Lower lobe of right lung (tissue), 2 donors: ENCODE results near the gene CEP20. TPM values are rescaled to one million over a fixed set of nuclear protein-coding genes. Genes with fewer than 3 reads are reported as not detected.
A peak's percentile ranks its signal among the peaks of the same experiment; 100 is the strongest.
"Not testable (repeated sequence)": the region's sequence is repeated elsewhere in the genome, so short reads cannot be mapped to it uniquely, and the experiment has no call there.

ENCODE experiments used
- ATAC-seq, 2 donors: fragments of 200-7000 bp; cut with Tn5 transposase; one replicate each; pipeline ENCODE4 v1.9.1; 2020 to 2022; ENCODE audit warnings: mild to moderate bottlenecking in 2 of 2, moderate library complexity in 2 of 2
- DNase-seq: peaks from one replicate; pipeline ENCODE4 v3.0.0-alpha.2; 2020
- H3K27ac ChIP-seq: fragments of 200-600 bp; one replicate; pipeline ENCODE4 v1.8.0; 2022
- H3K27me3 ChIP-seq: fragments of 200-600 bp; one replicate; pipeline ENCODE4 v1.8.0; 2022; ENCODE audit warnings: low read depth
- H3K36me3 ChIP-seq: fragments of 200-600 bp; one replicate; pipeline ENCODE4 v1.8.0; 2022; ENCODE audit warnings: mild to moderate bottlenecking
- H3K4me1 ChIP-seq: fragments of 200-600 bp; one replicate; pipeline ENCODE4 v1.8.0; 2022
- H3K4me3 ChIP-seq: fragments of 200-600 bp; one replicate; pipeline ENCODE4 v1.8.0; 2022; ENCODE audit warnings: mild to moderate bottlenecking
- H3K9me3 ChIP-seq: fragments of 200-600 bp; one replicate; pipeline ENCODE4 v1.8.0; 2022
- intact Hi-C: fragments of 100-400 bp; cut with DNase I; formaldehyde crosslinking; loops from one replicate; pipeline ENCODE4 v1.11.0; 2022
- total RNA-seq: library from RNA; stranded (reverse); fragmentation: NEBNext Ultra II Directional; extraction: Animal tissue kit (Norgen Biotek cat#: 25700); gene quantifications from one replicate; pipeline ENCODE4 v1.2.1, GENCODE V29; 2021
- TF ChIP-seq, protein P1 (sequence below): fragments of 200-600 bp; IDR thresholded peaks from one replicate; pipeline ENCODE4 v1.8.0; 2022; ENCODE audit warnings: antibody characterized with exemption, mild to moderate bottlenecking
- donor health status: DM: no; HTN: yes; CAD: no; lungs with severe emphysema.

The CEP20 gene
- total RNA-seq, 1 donor from 2014 or later, result 24.1 TPM

DNA sequence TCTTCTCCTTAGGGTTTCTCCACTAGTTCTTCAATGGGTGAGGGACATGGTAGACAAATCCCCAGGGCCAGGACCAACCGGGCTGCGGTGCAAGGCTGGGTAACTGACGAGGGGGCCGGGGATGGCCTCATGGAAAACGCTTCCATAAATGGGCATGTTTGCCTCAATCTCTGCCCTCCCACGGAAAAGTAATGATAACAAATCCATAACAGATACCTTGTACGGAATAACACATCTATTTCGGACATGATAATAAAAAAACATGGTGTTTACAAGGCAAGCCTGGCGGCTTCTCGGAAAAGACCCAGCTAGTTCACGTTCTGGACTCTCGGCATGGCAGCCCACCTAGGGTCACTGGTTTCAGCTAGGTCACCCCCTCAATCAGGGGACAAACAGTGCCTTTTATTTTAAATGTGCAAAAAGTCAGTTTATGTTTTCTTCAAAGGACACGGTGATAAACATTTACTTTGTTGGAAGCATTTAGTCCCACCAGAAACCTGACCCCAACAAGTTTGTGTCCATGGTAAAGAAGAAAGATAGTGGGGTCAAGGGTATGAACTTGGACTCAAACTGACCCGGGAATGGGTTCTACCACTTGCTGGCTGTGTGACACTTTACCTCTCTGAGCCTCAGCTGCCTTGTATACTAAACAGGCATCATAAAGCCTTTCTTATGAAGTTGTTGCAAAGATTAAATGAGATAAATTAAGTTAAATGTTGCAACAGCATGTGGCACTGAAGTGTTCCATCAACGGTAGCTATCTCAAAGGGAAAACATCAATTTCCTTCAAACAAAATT, 33.3 kb downstream of the CEP20 start:
- TF ChIP-seq, protein P1, sequence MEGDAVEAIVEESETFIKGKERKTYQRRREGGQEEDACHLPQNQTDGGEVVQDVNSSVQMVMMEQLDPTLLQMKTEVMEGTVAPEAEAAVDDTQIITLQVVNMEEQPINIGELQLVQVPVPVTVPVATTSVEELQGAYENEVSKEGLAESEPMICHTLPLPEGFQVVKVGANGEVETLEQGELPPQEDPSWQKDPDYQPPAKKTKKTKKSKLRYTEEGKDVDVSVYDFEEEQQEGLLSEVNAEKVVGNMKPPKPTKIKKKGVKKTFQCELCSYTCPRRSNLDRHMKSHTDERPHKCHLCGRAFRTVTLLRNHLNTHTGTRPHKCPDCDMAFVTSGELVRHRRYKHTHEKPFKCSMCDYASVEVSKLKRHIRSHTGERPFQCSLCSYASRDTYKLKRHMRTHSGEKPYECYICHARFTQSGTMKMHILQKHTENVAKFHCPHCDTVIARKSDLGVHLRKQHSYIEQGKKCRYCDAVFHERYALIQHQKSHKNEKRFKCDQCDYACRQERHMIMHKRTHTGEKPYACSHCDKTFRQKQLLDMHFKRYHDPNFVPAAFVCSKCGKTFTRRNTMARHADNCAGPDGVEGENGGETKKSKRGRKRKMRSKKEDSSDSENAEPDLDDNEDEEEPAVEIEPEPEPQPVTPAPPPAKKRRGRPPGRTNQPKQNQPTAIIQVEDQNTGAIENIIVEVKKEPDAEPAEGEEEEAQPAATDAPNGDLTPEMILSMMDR, result no peak
- Histone ChIP-seq H3K27ac (peak overlapping the region; percentile 8), H3K36me3 (no peaks in the 10 kb centered on the region), H3K9me3 (no peaks in the 10 kb centered on the region), H3K4me1 (peaks cover 15% of the 10 kb centered on the region), H3K27me3 (peaks cover 35% of the 10 kb centered on the region), H3K4me3 (peak overlapping the region; percentile 49)
- ATAC-seq, result no peak
- no peak for DNase-seq
- intact Hi-C loops, result no loop called here

DNA sequence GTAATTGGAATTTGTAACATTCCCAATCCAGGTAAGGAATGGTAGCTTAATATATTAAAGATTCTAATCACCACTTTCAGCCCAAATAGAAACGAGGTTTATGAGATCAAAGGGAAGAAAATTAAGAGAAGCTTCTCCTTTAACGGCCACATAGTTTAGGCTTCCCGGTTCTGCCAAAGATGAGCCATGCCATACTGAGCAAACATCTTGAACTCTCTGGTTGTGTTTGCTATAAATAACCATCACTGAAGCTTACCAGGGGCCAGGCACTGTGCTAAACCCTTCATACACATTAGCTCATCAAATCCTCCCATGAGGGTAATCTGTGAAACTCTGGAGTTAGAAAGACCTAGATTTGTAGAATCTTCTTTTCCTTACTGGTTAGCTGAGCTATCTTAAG, 34.3 kb downstream of the CEP20 start:
- H3K4me1 ChIP-seq, result peaks cover 15% of the 10 kb centered on the region
- no peaks in the 10 kb centered on the region for H3K9me3 ChIP-seq
- no peak for ATAC-seq
- H3K4me3 ChIP-seq, result peak overlapping the region; percentile 0
- TF ChIP-seq, protein P1, result no peak
- intact Hi-C loops, result no loop called here
- H3K36me3 ChIP-seq, result no peaks in the 10 kb centered on the region
- no peak overlapping the region for H3K27ac ChIP-seq
- peaks cover 35% of the 10 kb centered on the region for H3K27me3 ChIP-seq
- no peak for DNase-seq

DNA sequence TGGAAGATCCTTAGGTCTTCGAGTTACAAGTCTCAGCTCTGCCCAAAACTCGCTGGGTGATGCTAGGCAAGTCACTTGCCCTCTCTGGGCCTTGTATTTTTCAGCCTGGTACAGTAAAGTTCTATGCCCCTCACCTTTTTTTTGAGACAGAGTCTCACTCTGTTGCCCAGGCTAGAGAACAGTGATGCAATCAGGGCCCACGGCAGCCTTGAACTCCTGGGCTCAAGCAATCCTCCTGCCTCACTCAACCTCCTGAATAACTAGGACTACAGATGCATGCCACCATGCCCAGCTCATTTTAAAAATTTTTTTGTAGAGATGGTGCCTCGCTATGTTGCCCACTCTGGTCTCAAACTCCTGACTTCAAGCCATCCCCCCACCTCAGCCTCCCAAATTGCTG, 35.4 kb downstream of the CEP20 start:
- ATAC-seq, result no peak
- Histone ChIP-seq H3K4me3 (no peak overlapping the region), H3K36me3 (no peaks in the 10 kb centered on the region), H3K9me3 (no peaks in the 10 kb centered on the region), H3K27ac (no peak overlapping the region), H3K27me3 (peaks cover 29% of the 10 kb centered on the region), H3K4me1 (peaks cover 15% of the 10 kb centered on the region)
- no peak for DNase-seq
- intact Hi-C loops, result no loop called here
- TF ChIP-seq, protein P1, result no peak

DNA sequence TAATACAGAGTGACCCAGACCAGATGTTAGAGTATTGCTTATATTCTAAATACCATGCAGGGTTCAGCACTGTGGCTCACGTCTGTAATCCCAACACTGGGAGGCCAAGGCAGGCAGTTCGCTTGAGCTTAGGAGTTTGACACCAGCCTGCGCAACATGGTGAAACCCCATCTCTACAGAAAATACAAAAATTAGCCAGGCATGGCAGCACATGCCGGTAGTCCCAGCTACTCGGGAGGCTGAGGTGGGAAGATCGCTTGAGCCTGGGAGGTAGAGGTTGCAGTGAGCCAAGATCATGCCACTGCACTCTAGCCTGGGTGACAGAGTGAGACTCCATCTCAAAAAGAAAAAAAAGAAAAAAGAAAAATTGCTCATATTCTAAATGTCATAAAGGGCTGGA, 37.8 kb downstream of the CEP20 start:
- intact Hi-C loops, result not testable (repeated sequence)

DNA sequence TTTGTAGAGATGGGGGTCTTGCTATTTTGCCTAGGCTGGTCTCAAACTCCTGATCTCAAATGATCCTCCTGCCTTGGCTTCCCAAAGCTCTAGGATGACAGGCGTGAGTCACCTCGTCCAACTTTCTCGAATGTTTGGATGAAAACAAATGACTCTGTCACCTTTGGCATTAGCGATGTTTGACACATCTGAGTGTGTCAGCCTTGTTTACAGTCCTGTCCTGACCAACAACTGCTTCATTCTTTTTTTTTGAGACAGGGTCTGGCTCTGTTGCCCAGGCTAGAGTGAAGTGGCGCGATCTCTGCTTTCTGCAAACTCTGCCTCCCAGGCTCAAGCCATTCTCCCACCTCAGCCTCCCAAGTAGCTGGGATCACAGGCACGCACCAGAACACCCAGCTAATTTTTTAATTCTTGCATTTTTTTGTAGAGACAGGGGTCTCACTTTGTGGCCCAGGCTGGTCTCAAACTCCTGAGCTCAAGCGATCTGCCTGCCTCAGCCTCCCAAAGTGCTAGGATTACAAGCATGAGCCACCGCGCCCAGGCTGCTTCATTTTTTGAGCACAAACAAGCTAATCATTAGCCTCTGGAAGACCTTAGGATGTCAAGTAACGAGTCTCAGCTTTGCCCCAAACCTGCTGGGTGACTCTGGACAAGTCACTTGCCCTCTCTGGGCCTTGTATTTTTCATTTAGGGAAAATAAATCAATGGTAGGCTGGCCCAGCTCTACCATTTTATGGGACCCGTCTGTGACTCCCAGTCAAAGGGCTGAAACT, 39.0 kb downstream of the CEP20 start:
- H3K4me1 ChIP-seq, result no peaks in the 10 kb centered on the region
- H3K4me3 ChIP-seq, result no peak overlapping the region
- ATAC-seq, result no peak
- TF ChIP-seq, protein P1, result no peak
- DNase-seq, result no peak
- no peak overlapping the region for H3K27ac ChIP-seq
- no peaks in the 10 kb centered on the region for H3K9me3 ChIP-seq
- intact Hi-C loops, result no loop called here
- no peaks in the 10 kb centered on the region for H3K36me3 ChIP-seq
- no peaks in the 10 kb centered on the region for H3K27me3 ChIP-seq

More for the DNA sequence above, 37.8 kb downstream of the CEP20 start:
- not testable (repeated sequence) for H3K27me3 ChIP-seq, DNase-seq, H3K27ac ChIP-seq, H3K9me3 ChIP-seq, ATAC-seq, H3K4me1 ChIP-seq, H3K36me3 ChIP-seq, H3K4me3 ChIP-seq
